Mesendoderm (in vitro differentiated cells): Measurements from ENCODE around the gene ALOXE3.

Experiments
- DNase-seq: peaks from one replicate; pipeline ENCODE4 v3.0.0; 2013
- H2AK5ac ChIP-seq: 2 replicates; pipeline ENCODE4 v1.6.1; 2013; ENCODE audit warnings: low read length, inconsistent platforms
- H2BK120ac ChIP-seq: 2 replicates; pipeline ENCODE4 v1.6.1; 2013; ENCODE audit warnings: low read depth, mild to moderate bottlenecking, low read length, moderate library complexity, mixed read lengths
- H2BK15ac ChIP-seq: replicated peaks from 2 replicates; pipeline ENCODE4 v1.6.1; 2013; ENCODE audit warnings: low read depth, mild to moderate bottlenecking, moderate library complexity
- H2BK5ac ChIP-seq: 2 replicates; pipeline ENCODE4 v1.6.1; 2013; ENCODE audit warnings: low read length, inconsistent platforms
- H3K18ac ChIP-seq: 2 replicates; pipeline ENCODE4 v1.6.1; 2013; ENCODE audit warnings: mild to moderate bottlenecking, low read length, mixed read lengths
- H3K23ac ChIP-seq: one replicate; pipeline ENCODE4 v1.6.1; 2013; ENCODE audit warnings: low read length
- H3K27ac ChIP-seq: 2 replicates; pipeline ENCODE4 v1.5.1; 2013; ENCODE audit warnings: low read depth, mild to moderate bottlenecking, inconsistent platforms, low read length, moderate library complexity
- H3K27me3 ChIP-seq: 2 replicates; pipeline ENCODE4 v1.6.1; 2013; ENCODE audit warnings: low read length, control low read depth, mild to moderate bottlenecking, inconsistent platforms; ENCODE audit not compliant: insufficient read depth, poor library complexity
- H3K36me3 ChIP-seq: 2 replicates; pipeline ENCODE4 v1.6.1; 2013; ENCODE audit warnings: low read length, inconsistent platforms; ENCODE audit not compliant: control insufficient read depth, insufficient read depth
- H3K4ac ChIP-seq: one replicate; pipeline ENCODE4 v1.6.1; 2013; ENCODE audit warnings: low read depth, mild to moderate bottlenecking, low read length, moderate library complexity
- H3K4me1 ChIP-seq: 2 replicates; pipeline ENCODE4 v1.6.1; 2013; ENCODE audit warnings: low read depth, low read length, inconsistent platforms; ENCODE audit not compliant: control insufficient read depth
- H3K4me2 ChIP-seq: 2 replicates; pipeline ENCODE4 v1.6.1; 2013; ENCODE audit warnings: low read length
- H3K4me3 ChIP-seq: 2 replicates; pipeline ENCODE4 v1.5.1; 2013; ENCODE audit warnings: mild to moderate bottlenecking, low read length
- H3K56ac ChIP-seq: one replicate; pipeline ENCODE4 v1.6.1; 2013; ENCODE audit warnings: low read length
- H3K79me1 ChIP-seq: 2 replicates; pipeline ENCODE4 v1.6.1; 2013; ENCODE audit warnings: low read length, inconsistent platforms
- H3K79me2 ChIP-seq: 2 replicates; pipeline ENCODE4 v1.6.1; 2013; ENCODE audit warnings: mild to moderate bottlenecking, low read length; ENCODE audit not compliant: control insufficient read depth, insufficient read depth
- H3K9ac ChIP-seq: 2 replicates; pipeline ENCODE4 v1.6.1; 2013; ENCODE audit warnings: low read length, inconsistent platforms
- H4K5ac ChIP-seq: one replicate; pipeline ENCODE4 v1.6.1; 2013; ENCODE audit warnings: low read length
- H4K8ac ChIP-seq: one replicate; pipeline ENCODE4 v1.6.1; 2013; ENCODE audit warnings: low read depth, mild to moderate bottlenecking, control low read depth, low read length, moderate library complexity
- WGBS: extraction: QIAGEN DNeasy Blood & Tissue Kit; methylation state at CpG from one replicate; pipeline ENCODE4 v1.1.7; 2013; ENCODE audit warnings: low lambda C conversion rate, missing lambda C conversion rate; ENCODE audit not compliant: insufficient coverage; ENCODE audit errors: extremely low coverage; 5-methylcytosine and 5-hydroxymethylcytosine counted together

The ALOXE3 gene

GRCh38 chr17:8133941-8134340 lies 15.6 kb upstream of the ALOXE3 start:
- no peak overlapping the region for H3K4me3 ChIP-seq
- H2BK15ac ChIP-seq: no peak overlapping the region
- no peak overlapping the region for H3K56ac ChIP-seq
- H3K9ac ChIP-seq: no peak overlapping the region
- H2AK5ac ChIP-seq: no peak overlapping the region
- H3K79me2 ChIP-seq: no peaks in the 10 kb centered on the region
- H3K79me1 ChIP-seq: no peaks in the 10 kb centered on the region
- H3K27ac ChIP-seq: no peak overlapping the region
- peaks cover 3% of the 10 kb centered on the region for H3K4me1 ChIP-seq
- no peak overlapping the region for H4K5ac ChIP-seq
- no peak overlapping the region for H3K4me2 ChIP-seq
- no CpG with 5 or more reads among the region's 4 CpGs for WGBS
- no peak overlapping the region for H3K23ac ChIP-seq
- no peak for DNase-seq
- no peak overlapping the region for H3K18ac ChIP-seq
- no peak overlapping the region for H4K8ac ChIP-seq
- H2BK5ac ChIP-seq: no peak overlapping the region
- no peaks in the 10 kb centered on the region for H3K36me3 ChIP-seq
- no peak overlapping the region for H3K4ac ChIP-seq
- H2BK120ac ChIP-seq: no peak overlapping the region
- peaks cover 2% of the 10 kb centered on the region for H3K27me3 ChIP-seq

GRCh38 chr17:8133399-8133798 lies 15.1 kb upstream of the ALOXE3 start:
- DNase-seq: peak; percentile 78
- H3K79me2 ChIP-seq: no peaks in the 10 kb centered on the region
- no peak overlapping the region for H2BK5ac ChIP-seq
- peak overlapping the region; percentile 25 for H3K56ac ChIP-seq
- H3K27me3 ChIP-seq: peaks cover 4% of the 10 kb centered on the region
- no peak overlapping the region for H3K27ac ChIP-seq
- H2BK120ac ChIP-seq: no peak overlapping the region
- H3K4me2 ChIP-seq: no peak overlapping the region
- no peak overlapping the region for H3K4ac ChIP-seq
- no peaks in the 10 kb centered on the region for H3K36me3 ChIP-seq
- no peak overlapping the region for H3K4me3 ChIP-seq
- no peak overlapping the region for H3K23ac ChIP-seq
- H3K79me1 ChIP-seq: no peaks in the 10 kb centered on the region
- H4K8ac ChIP-seq: no peak overlapping the region
- WGBS: no CpG with 5 or more reads among the region's 12 CpGs
- H3K18ac ChIP-seq: no peak overlapping the region
- no peak overlapping the region for H2BK15ac ChIP-seq
- H3K4me1 ChIP-seq: peaks cover 3% of the 10 kb centered on the region
- no peak overlapping the region for H4K5ac ChIP-seq
- no peak overlapping the region for H3K9ac ChIP-seq
- H2AK5ac ChIP-seq: no peak overlapping the region

GRCh38 chr17:8131844-8132441 lies 13.6 kb upstream of the ALOXE3 start:
- no peak overlapping the region for H2AK5ac ChIP-seq
- H3K4me3 ChIP-seq: no peak overlapping the region
- DNase-seq: no peak
- H3K79me2 ChIP-seq: no peaks in the 10 kb centered on the region
- H3K18ac ChIP-seq: no peak overlapping the region
- no peak overlapping the region for H3K9ac ChIP-seq
- H3K4me2 ChIP-seq: no peak overlapping the region
- no peaks in the 10 kb centered on the region for H3K36me3 ChIP-seq
- H4K8ac ChIP-seq: no peak overlapping the region
- no peak overlapping the region for H2BK15ac ChIP-seq
- no peak overlapping the region for H3K4ac ChIP-seq
- H3K56ac ChIP-seq: no peak overlapping the region
- H2BK120ac ChIP-seq: no peak overlapping the region
- no peak overlapping the region for H4K5ac ChIP-seq
- peaks cover 3% of the 10 kb centered on the region for H3K27me3 ChIP-seq
- no peaks in the 10 kb centered on the region for H3K4me1 ChIP-seq
- no peak overlapping the region for H3K23ac ChIP-seq
- no peak overlapping the region for H3K27ac ChIP-seq
- no CpG with 5 or more reads among the region's 3 CpGs for WGBS
- no peak overlapping the region for H2BK5ac ChIP-seq
- no peaks in the 10 kb centered on the region for H3K79me1 ChIP-seq

GRCh38 chr17:8128125-8128784 lies 9.9 kb upstream of the ALOXE3 start:
- Histone ChIP-seq H3K4ac (no peak overlapping the region), H3K56ac (no peak overlapping the region), H2BK5ac (no peak overlapping the region), H2BK120ac (no peak overlapping the region), H3K27ac (no peak overlapping the region), H3K4me1 (peaks cover 4% of the 10 kb centered on the region), H3K9ac (no peak overlapping the region), H3K4me2 (no peak overlapping the region), H3K23ac (no peak overlapping the region), H2BK15ac (no peak overlapping the region), H3K27me3 (peaks cover 13% of the 10 kb centered on the region), H3K4me3 (no peak overlapping the region), H3K79me2 (no peaks in the 10 kb centered on the region), H4K8ac (no peak overlapping the region), H3K18ac (no peak overlapping the region), H3K79me1 (no peaks in the 10 kb centered on the region), H2AK5ac (no peak overlapping the region), H3K36me3 (no peaks in the 10 kb centered on the region), H4K5ac (no peak overlapping the region)
- no peak for DNase-seq
- no CpG with 5 or more reads among the region's 14 CpGs for WGBS

- peak overlapping the region; percentile 92 for H3K4me2 ChIP-seq
- H3K27ac ChIP-seq: no peak overlapping the region
- peak overlapping the region; percentile 71 for H3K4me3 ChIP-seq
- no peaks in the 10 kb centered on the region for H3K79me1 ChIP-seq
- H2AK5ac ChIP-seq: no peak overlapping the region
- H2BK5ac ChIP-seq: no peak overlapping the region
- H3K4ac ChIP-seq: no peak overlapping the region
- H3K9ac ChIP-seq: peak overlapping the region; percentile 24
- H2BK15ac ChIP-seq: no peak overlapping the region
- H4K8ac ChIP-seq: no peak overlapping the region
- no peak overlapping the region for H2BK120ac ChIP-seq
- no peak overlapping the region for H3K23ac ChIP-seq
- peaks cover 4% of the 10 kb centered on the region for H3K4me1 ChIP-seq
- H3K56ac ChIP-seq: peak overlapping the region; percentile 62
- no peaks in the 10 kb centered on the region for H3K36me3 ChIP-seq
- H3K27me3 ChIP-seq: peaks cover 20% of the 10 kb centered on the region
- no peaks in the 10 kb centered on the region for H3K79me2 ChIP-seq
- DNase-seq: peak; percentile 45
- H4K5ac ChIP-seq: no peak overlapping the region
- H3K18ac ChIP-seq: no peak overlapping the region
- WGBS: no CpG with 5 or more reads among the region's 45 CpGs
These were observed 8.3 kb upstream of the ALOXE3 start for GRCh38 chr17:8126491-8127066.
